HG03521 (cell line): ENCODE data around the gene FMN2.

ENCODE experiments used
- ATAC-seq: cut with Tn5 transposase; IDR thresholded peaks from one replicate; pipeline ENCODE4 v1.9.1; 2021; ENCODE audit warnings: mild to moderate bottlenecking, moderate library complexity; ENCODE audit not compliant: unreplicated experiment

FMN2 gene

DNA sequence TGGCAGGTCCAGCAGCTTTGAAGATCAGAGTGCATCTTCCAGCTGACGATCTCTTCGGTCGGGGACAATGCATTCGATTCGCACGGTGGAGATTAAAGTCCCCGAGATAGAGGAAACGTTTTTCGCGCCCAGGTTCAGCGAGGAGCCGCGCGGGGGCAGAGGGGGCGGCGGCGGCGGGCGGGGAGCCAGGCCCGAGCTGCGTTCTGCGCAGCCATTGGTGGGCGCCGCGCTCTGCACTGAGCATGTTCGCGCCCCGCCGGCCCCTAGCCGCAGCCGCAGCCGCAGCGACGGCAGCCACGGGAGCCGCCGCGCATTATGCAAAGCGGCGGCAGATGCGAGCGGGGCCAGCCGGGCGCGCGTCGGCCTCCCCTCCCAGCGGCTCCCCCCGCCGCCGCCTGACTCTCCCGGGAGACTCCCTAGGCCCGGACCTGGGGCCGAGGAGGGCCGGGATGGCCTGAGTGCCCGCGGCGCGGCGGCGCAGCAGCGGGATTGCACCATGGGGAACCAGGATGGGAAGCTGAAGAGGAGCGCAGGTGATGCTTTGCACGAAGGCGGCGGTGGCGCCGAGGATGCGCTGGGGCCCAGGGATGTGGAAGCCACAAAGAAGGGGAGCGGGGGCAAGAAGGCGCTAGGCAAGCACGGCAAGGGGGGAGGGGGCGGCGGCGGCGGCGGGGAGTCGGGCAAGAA is at the start of gene FMN2:
Gene FMN2 (plus strand): TSS at position 270 of the 687 bp plus-strand sequence. CDS start 227 bp downstream, at position 497.
- no peak for ATAC-seq

GRCh38 chr1:240044620-240045019 is 47.1 kb upstream of the FMN2 start:
- ATAC-seq = no peak

GRCh38 chr1:240046000-240046399 is 45.7 kb upstream of the FMN2 start:
- no peak for ATAC-seq

GRCh38 chr1:240054109-240054701 is 37.5 kb upstream of the FMN2 start:
- ATAC-seq = no peak

- ATAC-seq = no peak
Observed at GRCh38 chr1:240055936-240056335, 35.7 kb upstream of the FMN2 start.

DNA sequence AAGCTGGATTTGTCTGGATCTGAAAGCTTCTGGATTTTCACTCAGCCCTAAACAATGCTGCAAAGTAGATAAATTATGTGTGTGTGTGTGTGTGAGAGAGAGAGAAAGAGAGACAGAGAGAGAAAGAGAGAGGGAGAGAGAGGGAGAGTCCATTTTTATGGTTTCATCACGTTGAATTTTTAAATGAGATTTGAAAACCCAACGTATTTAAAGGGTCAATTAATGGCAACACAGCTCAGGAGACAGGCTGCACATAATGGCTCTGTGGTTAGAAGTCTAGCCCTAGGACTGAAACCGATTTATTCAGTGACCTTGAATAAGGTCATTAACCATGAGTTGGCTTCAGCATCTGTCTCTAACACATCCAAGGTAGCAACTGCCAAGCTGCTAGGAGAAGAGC is 35.3 kb upstream of the FMN2 start:
- ATAC-seq = no peak

- ATAC-seq = no peak
Observed at GRCh38 chr1:240058049-240058448, 33.6 kb upstream of the FMN2 start.

GRCh38 chr1:240068961-240069360 is 22.7 kb upstream of the FMN2 start:
- ATAC-seq = no peak

GRCh38 chr1:240070188-240070587 is 21.5 kb upstream of the FMN2 start:
- ATAC-seq = no peak

- no peak for ATAC-seq
Observed at GRCh38 chr1:240073097-240073496, 18.6 kb upstream of the FMN2 start.

DNA sequence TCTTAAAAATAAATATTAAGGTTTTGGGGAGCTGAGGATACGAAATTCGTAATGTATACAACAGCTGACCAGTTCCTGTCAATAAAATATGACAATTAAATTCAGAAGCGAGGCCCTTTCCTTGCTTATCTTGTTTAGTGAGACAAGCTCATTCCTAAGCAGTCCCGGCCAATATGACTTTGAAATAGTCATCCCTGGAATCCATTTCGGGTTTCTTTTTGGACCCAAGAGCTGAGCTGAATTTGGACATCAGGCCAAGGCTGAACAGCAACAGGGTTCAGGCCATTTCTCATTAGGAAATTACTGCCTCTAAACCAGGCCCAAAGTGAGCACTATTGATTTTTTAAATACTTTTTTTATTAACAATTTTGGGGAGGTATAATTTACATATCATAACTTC is 17.3 kb upstream of the FMN2 start:
- ATAC-seq = no peak

GRCh38 chr1:240074908-240075307 is 16.8 kb upstream of the FMN2 start:
- no peak for ATAC-seq

GRCh38 chr1:240084337-240084736 is 7.3 kb upstream of the FMN2 start:
- ATAC-seq = no peak

- ATAC-seq = no peak
Observed at GRCh38 chr1:240084749-240085148, 6.9 kb upstream of the FMN2 start.

DNA sequence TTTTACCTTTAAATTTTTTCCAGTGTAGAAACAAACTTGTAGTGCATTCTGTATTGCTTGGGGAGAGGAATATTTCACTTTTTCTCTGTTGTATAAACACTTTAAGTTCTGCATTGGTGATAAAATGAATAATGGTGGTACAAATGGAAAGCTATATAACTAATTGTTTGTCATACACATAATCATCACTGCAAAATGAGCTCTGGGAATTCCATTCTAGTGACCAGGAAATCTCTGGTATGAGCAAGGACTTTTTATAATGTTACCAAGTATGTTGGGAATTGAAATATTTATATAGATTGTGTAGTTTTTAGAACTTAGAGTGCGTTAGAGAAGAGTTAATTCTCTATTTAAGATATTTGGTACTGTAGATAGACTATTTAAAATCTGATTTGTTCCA is 5.0 kb upstream of the FMN2 start:
- no peak for ATAC-seq

DNA sequence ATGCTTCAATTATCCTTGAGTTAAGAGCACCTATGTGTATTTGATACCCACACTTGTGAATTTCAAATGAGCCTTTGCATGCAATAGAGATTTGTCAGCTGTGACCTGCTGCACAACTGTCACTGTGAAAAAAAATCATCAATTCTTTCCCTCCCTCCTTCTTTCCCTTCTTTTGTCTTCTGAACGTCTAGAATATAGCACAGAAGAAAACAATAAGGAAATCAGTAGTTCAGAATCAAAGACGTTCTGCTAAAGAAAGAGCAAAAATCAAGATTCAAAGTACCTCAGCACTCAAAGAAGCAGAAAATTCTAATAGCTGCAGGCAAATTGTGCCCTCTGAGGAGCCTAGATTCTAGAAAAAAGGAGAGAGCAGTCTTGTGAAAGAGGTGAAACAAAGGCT is 1.7 kb upstream of the FMN2 start:
- ATAC-seq = no peak

GRCh38 chr1:240090957-240091600 is 604 bp upstream of the FMN2 start:
- ATAC-seq = no peak

DNA sequence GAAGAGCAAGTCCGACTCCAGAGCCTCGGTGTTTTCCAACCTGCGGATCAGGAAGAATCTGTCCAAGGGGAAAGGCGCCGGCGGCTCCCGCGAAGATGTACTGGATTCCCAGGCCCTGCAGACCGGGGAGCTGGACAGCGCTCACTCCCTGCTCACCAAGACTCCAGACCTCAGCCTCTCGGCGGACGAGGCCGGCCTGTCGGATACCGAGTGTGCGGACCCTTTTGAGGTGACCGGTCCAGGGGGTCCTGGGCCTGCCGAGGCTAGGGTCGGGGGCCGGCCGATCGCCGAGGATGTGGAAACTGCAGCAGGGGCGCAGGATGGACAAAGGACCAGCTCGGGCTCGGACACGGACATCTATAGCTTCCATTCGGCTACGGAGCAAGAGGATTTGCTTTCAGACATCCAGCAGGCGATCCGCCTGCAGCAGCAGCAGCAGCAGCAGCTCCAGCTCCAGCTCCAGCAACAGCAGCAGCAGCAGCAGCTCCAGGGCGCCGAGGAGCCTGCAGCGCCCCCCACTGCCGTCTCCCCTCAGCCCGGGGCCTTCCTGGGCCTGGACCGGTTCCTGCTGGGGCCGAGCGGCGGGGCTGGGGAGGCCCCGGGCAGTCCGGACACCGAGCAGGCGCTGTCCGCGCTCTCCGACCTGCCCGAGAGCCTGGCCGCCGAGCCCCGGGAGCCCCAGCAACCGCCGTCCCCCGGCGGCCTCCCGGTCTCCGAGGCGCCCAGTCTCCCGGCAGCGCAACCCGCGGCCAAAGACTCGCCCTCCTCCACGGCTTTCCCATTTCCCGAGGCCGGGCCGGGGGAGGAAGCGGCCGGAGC is 827 bp downstream of the FMN2 start:
- ATAC-seq = no peak

- no peak for ATAC-seq
Observed at GRCh38 chr1:240093120-240093961, 1.7 kb downstream of the FMN2 start.

DNA sequence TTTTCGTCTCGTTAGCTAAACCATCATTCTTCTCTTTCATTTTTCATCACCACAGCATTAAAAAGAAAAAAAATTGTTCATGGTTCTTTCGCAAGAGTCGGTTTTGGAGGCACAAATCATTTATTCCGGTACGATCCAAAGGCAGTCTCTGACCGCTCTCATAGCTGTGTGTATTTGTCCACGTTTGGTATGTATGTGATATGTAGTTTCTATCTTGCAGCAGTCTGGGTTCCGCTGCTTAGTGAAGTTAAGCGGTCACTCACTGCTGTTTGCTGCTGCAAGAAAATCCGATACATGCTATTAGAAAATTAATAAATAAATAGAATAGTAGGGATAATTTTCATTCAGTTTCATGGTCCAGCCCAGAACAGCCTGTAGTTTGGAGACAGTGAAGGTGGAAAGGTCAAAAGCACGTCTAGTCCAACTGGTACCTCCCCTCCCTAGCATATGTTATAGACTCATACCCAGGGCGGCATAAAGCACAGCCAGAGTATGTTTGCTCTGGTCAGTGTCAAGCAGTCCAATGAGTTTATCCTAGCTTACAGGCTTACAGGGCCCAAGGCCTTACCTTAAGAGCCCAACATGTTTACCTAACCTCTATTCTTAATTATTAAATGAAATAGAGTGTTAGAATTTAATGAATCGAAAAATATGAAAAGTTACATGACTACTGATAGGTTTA is 2.5 kb downstream of the FMN2 start:
- no peak for ATAC-seq
